Psoas muscle (tissue), 8 donors: ENCODE measurements around the gene MAML2. TPM values are rescaled to one million over a fixed set of nuclear protein-coding genes. Genes with fewer than 3 reads are reported as not detected.
A peak's percentile ranks its signal among the peaks of the same experiment; 100 is the strongest.

Experiments
- ATAC-seq, 4 donors: fragments of 200-7000 bp; cut with Tn5 transposase; one replicate each; pipeline ENCODE4 v1.9.1; 2020; ENCODE audit warnings: moderate library complexity in 3 of 4, mild to moderate bottlenecking in 2 of 4
- DNase-seq, 2 donors: peaks; one replicate each; pipeline ENCODE4 v3.0.0-alpha.2; 2020
- H3K27ac ChIP-seq: fragments of 200-600 bp; one replicate; pipeline ENCODE4 v1.8.0; 2022
- H3K27me3 ChIP-seq, 3 donors: fragments of 200-600 bp in 1 of 3; one replicate each; pipeline versions ENCODE4 v1.6.1 to v1.8.0; 2013 to 2022; ENCODE audit warnings: low read length in 2 of 3, mild to moderate bottlenecking in 2 of 3, moderate library complexity in 1 of 3; ENCODE audit not compliant: insufficient read depth in 3 of 3
- H3K36me3 ChIP-seq, 2 donors: fragments of 200-600 bp in 1 of 2; one replicate each; pipeline versions ENCODE4 v1.6.1 to v1.8.0; 2013 to 2022; ENCODE audit warnings: low read depth in 1 of 2, mild to moderate bottlenecking in 1 of 2, moderate library complexity in 1 of 2; ENCODE audit not compliant: insufficient read depth in 1 of 2
- H3K4me1 ChIP-seq: fragments of 200-600 bp; one replicate; pipeline ENCODE4 v1.8.0; 2022
- H3K4me3 ChIP-seq: fragments of 200-600 bp; one replicate; pipeline ENCODE4 v1.8.0; 2022; ENCODE audit warnings: mild to moderate bottlenecking
- H3K9me3 ChIP-seq: fragments of 200-600 bp; one replicate; pipeline ENCODE4 v1.8.0; 2022
- WGBS, 3 donors: extraction: QIAGEN DNeasy Blood & Tissue Kit; methylation state at CpG; one replicate each; pipeline versions ENCODE4 v1.1.6 to v1.1.7; 2013; 5-methylcytosine and 5-hydroxymethylcytosine counted together
- intact Hi-C, 2 donors: fragments of 100-400 bp; cut with DNase I; formaldehyde crosslinking; loops; one replicate each; pipeline versions ENCODE4 v1.11.0 to v1.14.2; 2022
- polyA plus RNA-seq, 3 donors: library from polyadenylated mRNA; stranded (reverse); fragments of 200-250 nt; gene quantifications; one replicate each; pipeline ENCODE4 v1.2.3, GENCODE V29; 2013
- total RNA-seq, 4 donors: library from RNA; stranded (reverse); fragmentation: NEBNext Ultra II Directional in 2 of 4; extraction: Animal tissue kit (Norgen Biotek cat#: 25700) in 2 of 4; gene quantifications; one replicate each; pipeline versions ENCODE4 v1.2.1 to v1.2.4, GENCODE V29; 2021 to 2023
- TF ChIP-seq, protein P1 (sequence below): fragments of 200-600 bp; IDR thresholded peaks from one replicate; pipeline ENCODE4 v1.8.0; 2022; ENCODE audit warnings: antibody characterized with exemption
- donor health status: healthy with polysubstance abuse.
- donor health status: DM: no; HTN: no; CAD: no; lungs with moderate emphysema.
- donor health status: Bipolar disorder and iron deficiency.
- donor health status: healthy.
- donor health status: DM: yes; HTN: yes; CAD: no.
- donor health status: DM: no; HTN: no; CAD: no.
- donor health status: DM: no; HTN: no; CAD: no.
- donor health status: DM: yes; HTN: yes; CAD: no.

MAML2 gene
- total and polyA plus RNA-seq, 7 donors, result 0.39 to 3.7 (median 1.5) TPM

DNA sequence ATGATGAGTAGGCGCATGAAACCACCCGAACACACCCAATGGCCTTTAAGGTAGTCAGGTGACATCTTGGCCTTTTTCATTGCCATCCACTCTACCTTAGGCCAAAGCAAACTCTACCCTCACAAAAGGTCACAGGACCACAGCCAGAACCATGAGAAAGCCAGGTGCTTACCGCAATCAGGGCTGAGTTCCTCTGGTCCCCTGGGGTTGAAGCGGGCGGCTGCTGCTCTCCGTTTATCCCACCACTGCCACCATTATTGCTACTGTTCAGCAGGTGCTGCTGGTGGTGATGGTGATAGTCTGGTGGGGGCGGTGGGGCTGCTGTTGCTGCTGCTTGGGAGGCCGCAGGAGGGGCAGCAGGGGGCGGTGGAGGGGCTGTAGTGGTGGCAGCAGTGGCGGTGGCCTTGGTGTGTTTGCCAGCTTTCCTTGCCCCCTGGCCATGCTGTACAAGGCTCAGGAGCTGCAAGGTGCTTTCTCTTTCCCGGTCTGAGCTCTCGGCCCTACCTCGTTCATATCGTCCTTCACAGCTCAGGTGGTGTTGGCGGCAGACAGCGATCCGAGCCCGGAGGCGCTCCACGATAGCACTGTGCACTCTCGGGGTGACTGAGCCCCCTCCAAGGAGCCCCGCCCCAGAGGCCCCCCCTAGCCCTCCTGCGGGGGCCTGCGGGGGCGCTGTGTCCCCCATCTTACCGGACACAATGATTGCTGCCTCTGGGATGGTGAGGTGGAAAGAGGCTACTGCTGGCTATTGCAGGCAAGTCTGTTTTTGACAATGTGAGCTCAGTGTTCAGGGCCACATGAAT lies 1.6 kb downstream of the MAML2 start:
- Histone ChIP-seq H3K36me3 (no peaks in the 10 kb centered on the region), H3K27me3 (no peaks in the 10 kb centered on the region), H3K4me1 (peaks cover 10% of the 10 kb centered on the region), H3K27ac (peak overlapping the region; percentile 39), H3K4me3 (peak overlapping the region; percentile 82), H3K9me3 (no peaks in the 10 kb centered on the region)
- DNase-seq (peak; percentile 43 to 70), ATAC-seq (peak in 2 of 4 donors; percentile 11 to 40)
- TF ChIP-seq, protein P1, sequence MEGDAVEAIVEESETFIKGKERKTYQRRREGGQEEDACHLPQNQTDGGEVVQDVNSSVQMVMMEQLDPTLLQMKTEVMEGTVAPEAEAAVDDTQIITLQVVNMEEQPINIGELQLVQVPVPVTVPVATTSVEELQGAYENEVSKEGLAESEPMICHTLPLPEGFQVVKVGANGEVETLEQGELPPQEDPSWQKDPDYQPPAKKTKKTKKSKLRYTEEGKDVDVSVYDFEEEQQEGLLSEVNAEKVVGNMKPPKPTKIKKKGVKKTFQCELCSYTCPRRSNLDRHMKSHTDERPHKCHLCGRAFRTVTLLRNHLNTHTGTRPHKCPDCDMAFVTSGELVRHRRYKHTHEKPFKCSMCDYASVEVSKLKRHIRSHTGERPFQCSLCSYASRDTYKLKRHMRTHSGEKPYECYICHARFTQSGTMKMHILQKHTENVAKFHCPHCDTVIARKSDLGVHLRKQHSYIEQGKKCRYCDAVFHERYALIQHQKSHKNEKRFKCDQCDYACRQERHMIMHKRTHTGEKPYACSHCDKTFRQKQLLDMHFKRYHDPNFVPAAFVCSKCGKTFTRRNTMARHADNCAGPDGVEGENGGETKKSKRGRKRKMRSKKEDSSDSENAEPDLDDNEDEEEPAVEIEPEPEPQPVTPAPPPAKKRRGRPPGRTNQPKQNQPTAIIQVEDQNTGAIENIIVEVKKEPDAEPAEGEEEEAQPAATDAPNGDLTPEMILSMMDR, result no peak
- intact Hi-C loops, result loop anchor here (2.0 to 5.0 kb wide), 3 partner anchors 287 to 504 kb away; no protein-coding TSS in a partner anchor
- 49 to 51% (median 49%) methylated on average over 23 to 26 of the region's 26 CpGs for WGBS, 3 donors

DNA sequence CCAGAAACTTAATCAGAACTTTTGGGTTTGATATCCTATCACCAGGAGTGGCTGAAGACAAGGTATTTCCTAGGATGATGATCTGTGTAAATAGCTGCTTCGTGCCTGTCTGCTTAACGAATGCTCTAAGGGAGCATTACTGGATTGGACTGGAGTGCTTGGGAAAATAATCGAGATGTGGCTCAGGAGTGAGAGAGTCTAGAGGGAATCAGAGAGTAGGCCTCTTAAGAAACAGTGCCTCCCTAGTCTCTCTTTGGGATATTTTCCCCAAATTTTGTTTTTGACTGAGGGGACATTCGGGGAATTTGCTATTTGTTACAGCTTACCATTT lies 2.5 kb downstream of the MAML2 start:
- no peak for DNase-seq
- peak overlapping the region; percentile 65 for H3K27ac ChIP-seq

DNA sequence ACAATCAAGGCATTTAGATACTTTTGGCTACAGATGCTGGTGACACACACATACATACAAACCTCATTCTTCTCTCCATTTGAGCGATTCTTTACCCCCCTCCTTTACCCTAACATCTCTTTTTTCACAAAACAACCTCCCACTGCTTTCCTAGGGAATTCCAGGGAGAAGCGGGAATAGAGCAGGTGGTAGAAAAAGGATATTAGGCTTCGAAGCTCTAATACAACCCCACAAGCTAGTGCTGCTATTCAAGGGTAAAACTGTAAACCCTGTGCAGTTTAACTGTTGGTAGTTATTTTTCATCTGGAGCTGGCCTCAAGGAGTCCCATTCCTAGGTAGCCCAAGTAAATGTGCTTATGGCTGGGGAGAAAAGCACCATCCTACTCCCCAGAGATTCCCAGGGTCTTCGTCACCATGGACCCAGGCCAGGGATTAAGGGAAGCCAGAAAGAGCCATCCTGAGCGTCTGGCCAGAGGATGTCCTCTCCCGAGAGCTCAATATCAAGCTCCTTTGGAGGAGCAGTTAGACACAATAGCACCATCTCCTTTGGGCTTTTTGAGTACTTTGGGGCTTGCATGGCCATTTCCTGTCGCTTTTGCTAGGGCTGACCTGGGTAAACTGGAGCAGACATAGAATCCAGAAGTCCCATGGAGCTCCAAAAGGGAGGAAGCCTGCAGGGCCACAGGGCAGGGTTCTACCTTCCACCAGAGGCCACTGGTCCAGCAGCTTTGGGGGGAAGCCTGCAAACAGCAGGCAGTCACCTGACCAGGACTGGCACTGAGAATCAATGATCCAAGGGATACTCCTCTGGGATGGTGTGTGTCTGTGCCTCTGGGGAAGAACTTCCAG lies 3.1 kb downstream of the MAML2 start:
- no peaks in the 10 kb centered on the region for H3K36me3 ChIP-seq
- TF ChIP-seq, protein P1, result no peak
- H3K27me3 ChIP-seq, result no peaks in the 10 kb centered on the region
- no peak for ATAC-seq
- 62 to 71% (median 66%) methylated on average over 7 of the region's 7 CpGs for WGBS, 3 donors
- intact Hi-C loops, result loop anchor here (5.0 kb wide), 2 partner anchors 498 to 503 kb away; no protein-coding TSS in a partner anchor
- peak overlapping the region; percentile 65 for H3K27ac ChIP-seq
- DNase-seq, result no peak
- H3K4me3 ChIP-seq, result peak overlapping the region; percentile 82
- peaks cover 10% of the 10 kb centered on the region for H3K4me1 ChIP-seq
- no peaks in the 10 kb centered on the region for H3K9me3 ChIP-seq

More for the DNA sequence above, 2.5 kb downstream of the MAML2 start:
- Histone ChIP-seq H3K9me3 (no peaks in the 10 kb centered on the region), H3K4me3 (peak overlapping the region; percentile 82), H3K36me3 (no peaks in the 10 kb centered on the region), H3K27me3 (no peaks in the 10 kb centered on the region), H3K4me1 (peaks cover 10% of the 10 kb centered on the region)
- no peak for ATAC-seq
- TF ChIP-seq, protein P1, result no peak
- intact Hi-C loops, result loop anchor here (5.0 kb wide), 2 partner anchors 498 to 503 kb away; no protein-coding TSS in a partner anchor
- WGBS, 3 donors, result 80 to 82% (median 82%) methylated on average over 4 of the region's 4 CpGs

DNA sequence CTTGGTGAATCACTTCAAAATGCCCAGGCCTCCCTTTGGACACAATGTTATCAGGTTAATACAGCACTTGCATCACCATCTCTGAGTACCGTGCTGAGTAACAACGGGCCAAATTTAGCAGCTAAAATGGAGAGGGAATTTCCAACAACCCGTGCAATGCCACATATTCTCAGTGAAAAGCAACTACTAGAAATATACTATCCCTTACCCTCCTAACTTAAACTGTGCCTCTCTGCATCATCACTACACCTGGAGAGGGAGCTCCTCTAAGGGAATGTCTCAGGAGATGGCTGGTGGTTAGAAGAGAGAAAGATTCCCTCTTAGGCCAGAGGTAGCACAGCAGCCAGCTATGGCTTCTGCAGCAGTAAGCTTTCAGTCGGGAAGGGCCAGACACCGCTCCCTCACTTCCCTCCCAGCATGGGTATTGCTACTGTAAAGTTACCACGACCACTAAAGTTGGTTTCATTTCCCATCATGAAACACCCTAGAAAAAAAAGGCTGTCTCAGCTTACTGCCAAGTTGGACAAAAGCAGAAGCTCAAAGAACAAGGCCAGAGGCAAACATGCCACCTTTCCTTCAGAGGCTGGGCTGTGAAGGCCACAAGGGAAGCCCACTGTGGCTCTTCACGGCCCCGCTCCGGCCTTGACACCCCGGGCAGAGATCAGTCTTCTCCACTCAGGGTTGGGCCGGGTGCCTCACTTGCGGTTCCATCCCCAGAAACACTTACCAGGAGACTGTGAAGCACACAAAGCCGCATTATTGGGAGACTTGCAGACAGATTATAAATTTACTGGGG lies 3.9 kb downstream of the MAML2 start:
- Histone ChIP-seq H3K4me3 (peak overlapping the region; percentile 82), H3K4me1 (peaks cover 10% of the 10 kb centered on the region), H3K9me3 (no peaks in the 10 kb centered on the region), H3K27me3 (no peaks in the 10 kb centered on the region), H3K27ac (peak overlapping the region; percentile 65), H3K36me3 (no peaks in the 10 kb centered on the region)
- TF ChIP-seq, protein P1, result no peak
- 47 to 53% (median 52%) methylated on average over 13 of the region's 13 CpGs for WGBS, 3 donors
- intact Hi-C loops, result no loop called here
- DNase-seq (peak; percentile 18 to 59), ATAC-seq (peak in 1 of 4 donors; percentile 48)
